MM.1S (cell line): ENCODE measurements around the gene UBXN1.

Source experiments
- CTCF ChIP-seq: fragments of 300-600 bp; sonication (generic); IDR thresholded peaks from 2 replicates; pipeline ENCODE4 v1.5.1; 2016; ENCODE audit warnings: antibody characterized with exemption, low read length, mixed read lengths
- EZH2 ChIP-seq: fragments of 300-600 bp; sonication (generic); optimal IDR thresholded peaks from 2 replicates; pipeline ENCODE3; 2017; ENCODE audit warnings: low read depth, mild to moderate bottlenecking, antibody characterized with exemption, low read length, mixed read lengths

- TF ChIP-seq EZH2 (no peak), CTCF (no peak)
Observed at GRCh38 chr11:62706850-62707247, 28.0 kb upstream of the UBXN1 start.
